GM10248 (cell line): Measurements from ENCODE around the gene YY1.

Experiments used
- CTCF ChIA-PET: fragments of 300-600 bp; sonication (Branson Sonifier 250); formaldehyde crosslinking; extraction: SDS; loops from one replicate; lab custom pipeline; 2021; ENCODE audit warnings: antibody characterized with exemption; lab: Yijun Ruan, JAX
- POLR2A ChIA-PET: fragments of 350-650 bp; sonication (Branson Sonifier 250); formaldehyde crosslinking; extraction: SDS; loops from one replicate; lab custom pipeline; 2020; ENCODE audit warnings: antibody characterized with exemption; lab: Yijun Ruan, JAX
- DNase-seq: peaks from one replicate; pipeline ENCODE4 v3.0.0; 2012; ENCODE audit errors: extremely low spot score
- CTCF ChIP-seq: IDR thresholded peaks from 2 replicates; pipeline ENCODE4 v1.5.1; 2012; ENCODE audit warnings: mild to moderate bottlenecking, low read depth; ENCODE audit errors: extremely low read depth, missing control alignments, control extremely low read depth

YY1 gene

GRCh38 chr14:100321473-100322137, 82.7 kb downstream of the YY1 start:
- TF ChIP-seq CTCF = no peak
- POLR2A ChIA-PET = no interaction called here
- CTCF ChIA-PET = interaction anchor here (0.7 to 1.4 kb wide), 5 partner anchors 12 to 56 kb away, joined by 3 to 4 read pairs (median 3); no protein-coding TSS in a partner anchor
- no peak for DNase-seq

GRCh38 chr14:100322138-100322957, 83.4 kb downstream of the YY1 start:
- no peak for TF ChIP-seq CTCF
- ChIA-PET CTCF (interaction anchor here (0.7 to 1.4 kb wide), 4 partner anchors 21 to 55 kb away, joined by 3 to 4 read pairs (median 4); no protein-coding TSS in a partner anchor), POLR2A (no interaction called here)
- DNase-seq = no peak

GRCh38 chr14:100323121-100323941, 84.4 kb downstream of the YY1 start, which contains the start of gene SLC25A47:
Gene SLC25A47, plus strand, starts transcription at chr14:100323339. Its CDS starts 76 bp downstream, at chr14:100323415.
- DNase-seq = no peak
- TF ChIP-seq CTCF = no peak
- ChIA-PET POLR2A (no interaction called here), CTCF (interaction anchor here (1.3 kb wide), 1 partner anchor 38 kb away, joined by 4 read pairs; no protein-coding TSS in a partner anchor)

GRCh38 chr14:100323942-100324307, 85.0 kb downstream of the YY1 start:
- DNase-seq = no peak
- no peak for TF ChIP-seq CTCF
- ChIA-PET CTCF (interaction anchor here (1.3 kb wide), 1 partner anchor 38 kb away, joined by 4 read pairs; no protein-coding TSS in a partner anchor), POLR2A (no interaction called here)

GRCh38 chr14:100325231-100325632, 86.3 kb downstream of the YY1 start:
- ChIA-PET POLR2A (no interaction called here), CTCF (no interaction called here)
- TF ChIP-seq CTCF = no peak
- no peak for DNase-seq

- DNase-seq = no peak
- CTCF ChIA-PET = no interaction called here
- POLR2A ChIA-PET = no interaction called here
- no peak for TF ChIP-seq CTCF
These were observed 87.0 kb downstream of the YY1 start for GRCh38 chr14:100325958-100326357.
